NCI-H1048 (cell line): Measurements from ENCODE around the gene CLASP1.
"Not testable (repeated sequence)": the region's sequence is repeated elsewhere in the genome, so short reads cannot be mapped to it uniquely, and the experiment has no call there.

Experiments
- DNase-seq: peaks from one replicate; lab custom pipeline; 2025; lab: John Stamatoyannopoulos, UW

The CLASP1 gene

GRCh38 chr2:121617042-121617599 lies 32.1 kb downstream of the CLASP1 start:
- DNase-seq: no peak

- DNase-seq: no peak
Measured at GRCh38 chr2:121613774-121614173, 35.5 kb downstream of the CLASP1 start.

GRCh38 chr2:121613152-121613551 lies 36.1 kb downstream of the CLASP1 start:
- DNase-seq: no peak

GRCh38 chr2:121611730-121612705 lies 37.2 kb downstream of the CLASP1 start:
- no peak for DNase-seq

GRCh38 chr2:121611048-121611649 lies 38.1 kb downstream of the CLASP1 start:
- not testable (repeated sequence) for DNase-seq

- not testable (repeated sequence) for DNase-seq
Measured at GRCh38 chr2:121610487-121610874, 38.8 kb downstream of the CLASP1 start.

- no peak for DNase-seq
Measured at GRCh38 chr2:121608967-121609366, 40.3 kb downstream of the CLASP1 start.

- DNase-seq: no peak
Measured at GRCh38 chr2:121608367-121608766, 40.9 kb downstream of the CLASP1 start.

GRCh38 chr2:121605820-121606733 lies 43.2 kb downstream of the CLASP1 start:
- DNase-seq: no peak

GRCh38 chr2:121603185-121603584 lies 46.1 kb downstream of the CLASP1 start:
- DNase-seq: no peak

GRCh38 chr2:121599963-121600651 lies 49.2 kb downstream of the CLASP1 start:
- DNase-seq: no peak

- no peak for DNase-seq
Measured at GRCh38 chr2:121598087-121598486, 51.2 kb downstream of the CLASP1 start.

- no peak for DNase-seq
Measured at GRCh38 chr2:121596221-121597080, 52.8 kb downstream of the CLASP1 start.

GRCh38 chr2:121595012-121595891 lies 54.0 kb downstream of the CLASP1 start:
- no peak for DNase-seq

GRCh38 chr2:121591199-121591598 lies 58.1 kb downstream of the CLASP1 start:
- no peak for DNase-seq

- no peak for DNase-seq
Measured at GRCh38 chr2:121588357-121588756, 60.9 kb downstream of the CLASP1 start.

- DNase-seq: no peak
Measured at GRCh38 chr2:121587131-121587530, 62.1 kb downstream of the CLASP1 start.

- no peak for DNase-seq
Measured at GRCh38 chr2:121584741-121585140, 64.5 kb downstream of the CLASP1 start.

- DNase-seq: no peak
Measured at GRCh38 chr2:121583555-121583954, 65.7 kb downstream of the CLASP1 start.
